ENCODE data around the gene SCN10A.
A peak's percentile ranks its signal among the peaks of the same experiment; 100 is the strongest.

Gene SCN10A

GRCh38 chr3:38828681-38829080, 12.7 kb upstream of the SCN10A start:
- Histone ChIP-seq H3K79me2 (ENCODE audit: control insufficient read depth, insufficient read depth, low read length, unreplicated experiment) (no peaks in the 10 kb centered on the region), H2AFZ (ENCODE audit: low read length, unreplicated experiment) (peak overlapping the region; percentile 74), H3K27me3 (ENCODE audit: insufficient read depth, low read length) (peaks cover 18% of the 10 kb centered on the region), H3K4me1 (ENCODE audit: control insufficient read depth, insufficient read depth, low read length, unreplicated experiment) (peaks cover 17% of the 10 kb centered on the region), H3K4me3 (ENCODE audit: low read depth, low read length) (no peak overlapping the region), H3K36me3 (ENCODE audit: insufficient read depth, low read length) (no peaks in the 10 kb centered on the region), H3K27ac (ENCODE audit: low read depth, low read length) (0 out of 2 replicates have a peak overlapping the region, but pooled peaks have one; percentile 58)

- Histone ChIP-seq H3K36me3 (ENCODE audit: insufficient read depth, low read length) (no peaks in the 10 kb centered on the region), H3K27ac (ENCODE audit: low read depth, low read length) (no peak overlapping the region), H3K4me3 (ENCODE audit: low read depth, low read length) (no peak overlapping the region), H3K4me1 (ENCODE audit: control insufficient read depth, insufficient read depth, low read length, unreplicated experiment) (peaks cover 17% of the 10 kb centered on the region), H3K79me2 (ENCODE audit: control insufficient read depth, insufficient read depth, low read length, unreplicated experiment) (no peaks in the 10 kb centered on the region), H3K27me3 (ENCODE audit: insufficient read depth, low read length) (peaks cover 27% of the 10 kb centered on the region), H2AFZ (ENCODE audit: low read length, unreplicated experiment) (no peak overlapping the region)
Observed at GRCh38 chr3:38827791-38828190, 11.8 kb upstream of the SCN10A start.

- H3K4me1 ChIP-seq (ENCODE audit: control insufficient read depth, insufficient read depth, low read length, unreplicated experiment): peaks cover 17% of the 10 kb centered on the region
- no peak overlapping the region for H3K27ac ChIP-seq (ENCODE audit: low read depth, low read length)
- H3K4me3 ChIP-seq (ENCODE audit: low read depth, low read length): no peak overlapping the region
- peaks cover 45% of the 10 kb centered on the region for H3K27me3 ChIP-seq (ENCODE audit: insufficient read depth, low read length)
- H3K79me2 ChIP-seq (ENCODE audit: control insufficient read depth, insufficient read depth, low read length, unreplicated experiment): no peaks in the 10 kb centered on the region
- H3K36me3 ChIP-seq (ENCODE audit: insufficient read depth, low read length): no peaks in the 10 kb centered on the region
- H2AFZ ChIP-seq (ENCODE audit: low read length, unreplicated experiment): no peak overlapping the region
Observed at GRCh38 chr3:38826001-38826400, 10.0 kb upstream of the SCN10A start.

GRCh38 chr3:38824349-38824748, 8.3 kb upstream of the SCN10A start:
- H3K36me3 ChIP-seq (ENCODE audit: insufficient read depth, low read length): no peaks in the 10 kb centered on the region
- no peak overlapping the region for H2AFZ ChIP-seq (ENCODE audit: low read length, unreplicated experiment)
- H3K79me2 ChIP-seq (ENCODE audit: control insufficient read depth, insufficient read depth, low read length, unreplicated experiment): no peaks in the 10 kb centered on the region
- H3K27me3 ChIP-seq (ENCODE audit: insufficient read depth, low read length): peaks cover 51% of the 10 kb centered on the region
- H3K27ac ChIP-seq (ENCODE audit: low read depth, low read length): no peak overlapping the region
- H3K4me3 ChIP-seq (ENCODE audit: low read depth, low read length): no peak overlapping the region
- peaks cover 11% of the 10 kb centered on the region for H3K4me1 ChIP-seq (ENCODE audit: control insufficient read depth, insufficient read depth, low read length, unreplicated experiment)

GRCh38 chr3:38823722-38824121, 7.7 kb upstream of the SCN10A start:
- peaks cover 53% of the 10 kb centered on the region for H3K27me3 ChIP-seq (ENCODE audit: insufficient read depth, low read length)
- H3K4me1 ChIP-seq (ENCODE audit: control insufficient read depth, insufficient read depth, low read length, unreplicated experiment): peaks cover 4% of the 10 kb centered on the region
- H2AFZ ChIP-seq (ENCODE audit: low read length, unreplicated experiment): no peak overlapping the region
- H3K4me3 ChIP-seq (ENCODE audit: low read depth, low read length): no peak overlapping the region
- H3K27ac ChIP-seq (ENCODE audit: low read depth, low read length): no peak overlapping the region
- H3K36me3 ChIP-seq (ENCODE audit: insufficient read depth, low read length): no peaks in the 10 kb centered on the region
- no peaks in the 10 kb centered on the region for H3K79me2 ChIP-seq (ENCODE audit: control insufficient read depth, insufficient read depth, low read length, unreplicated experiment)

GRCh38 chr3:38823186-38823585, 7.2 kb upstream of the SCN10A start:
- Histone ChIP-seq H3K79me2 (ENCODE audit: control insufficient read depth, insufficient read depth, low read length, unreplicated experiment) (no peaks in the 10 kb centered on the region), H3K4me1 (ENCODE audit: control insufficient read depth, insufficient read depth, low read length, unreplicated experiment) (no peaks in the 10 kb centered on the region), H3K27me3 (ENCODE audit: insufficient read depth, low read length) (peaks cover 58% of the 10 kb centered on the region), H2AFZ (ENCODE audit: low read length, unreplicated experiment) (no peak overlapping the region), H3K27ac (ENCODE audit: low read depth, low read length) (no peak overlapping the region), H3K4me3 (ENCODE audit: low read depth, low read length) (no peak overlapping the region), H3K36me3 (ENCODE audit: insufficient read depth, low read length) (no peaks in the 10 kb centered on the region)

- no peaks in the 10 kb centered on the region for H3K79me2 ChIP-seq (ENCODE audit: control insufficient read depth, insufficient read depth, low read length, unreplicated experiment)
Observed at GRCh38 chr3:38811822-38812221, 4.2 kb downstream of the SCN10A start.

GRCh38 chr3:38805765-38806386, 10.1 kb downstream of the SCN10A start:
- Histone ChIP-seq H3K27me3 (ENCODE audit: insufficient read depth, low read length) (peaks cover 65% of the 10 kb centered on the region), H3K4me1 (ENCODE audit: control insufficient read depth, insufficient read depth, low read length, unreplicated experiment) (no peaks in the 10 kb centered on the region), H3K79me2 (ENCODE audit: control insufficient read depth, insufficient read depth, low read length, unreplicated experiment) (no peaks in the 10 kb centered on the region), H3K4me3 (ENCODE audit: low read depth, low read length) (no peak overlapping the region), H3K27ac (ENCODE audit: low read depth, low read length) (no peak overlapping the region), H3K36me3 (ENCODE audit: insufficient read depth, low read length) (no peaks in the 10 kb centered on the region), H2AFZ (ENCODE audit: low read length, unreplicated experiment) (no peak overlapping the region)

More at GRCh38 chr3:38811822-38812221, 4.2 kb downstream of the SCN10A start:
- peaks cover 79% of the 10 kb centered on the region for H3K27me3 ChIP-seq (ENCODE audit: insufficient read depth, low read length)
- H3K27ac ChIP-seq (ENCODE audit: low read depth, low read length): no peak overlapping the region
- H3K36me3 ChIP-seq (ENCODE audit: insufficient read depth, low read length): no peaks in the 10 kb centered on the region
- no peak overlapping the region for H3K4me3 ChIP-seq (ENCODE audit: low read depth, low read length)
- H3K4me1 ChIP-seq (ENCODE audit: control insufficient read depth, insufficient read depth, low read length, unreplicated experiment): no peaks in the 10 kb centered on the region
- no peak overlapping the region for H2AFZ ChIP-seq (ENCODE audit: low read length, unreplicated experiment)

GRCh38 chr3:38805004-38805403, 11.0 kb downstream of the SCN10A start:
- Histone ChIP-seq H3K4me1 (ENCODE audit: control insufficient read depth, insufficient read depth, low read length, unreplicated experiment) (no peaks in the 10 kb centered on the region), H3K27ac (ENCODE audit: low read depth, low read length) (no peak overlapping the region), H3K36me3 (ENCODE audit: insufficient read depth, low read length) (no peaks in the 10 kb centered on the region), H3K27me3 (ENCODE audit: insufficient read depth, low read length) (peaks cover 65% of the 10 kb centered on the region), H3K4me3 (ENCODE audit: low read depth, low read length) (no peak overlapping the region), H2AFZ (ENCODE audit: low read length, unreplicated experiment) (no peak overlapping the region), H3K79me2 (ENCODE audit: control insufficient read depth, insufficient read depth, low read length, unreplicated experiment) (no peaks in the 10 kb centered on the region)

- H3K4me3 ChIP-seq (ENCODE audit: low read depth, low read length): no peak overlapping the region
- no peak overlapping the region for H3K27ac ChIP-seq (ENCODE audit: low read depth, low read length)
- H2AFZ ChIP-seq (ENCODE audit: low read length, unreplicated experiment): no peak overlapping the region
- H3K36me3 ChIP-seq (ENCODE audit: insufficient read depth, low read length): no peaks in the 10 kb centered on the region
- no peaks in the 10 kb centered on the region for H3K4me1 ChIP-seq (ENCODE audit: control insufficient read depth, insufficient read depth, low read length, unreplicated experiment)
- no peaks in the 10 kb centered on the region for H3K79me2 ChIP-seq (ENCODE audit: control insufficient read depth, insufficient read depth, low read length, unreplicated experiment)
- peaks cover 78% of the 10 kb centered on the region for H3K27me3 ChIP-seq (ENCODE audit: insufficient read depth, low read length)
Observed at GRCh38 chr3:38800511-38800910, 15.5 kb downstream of the SCN10A start.

GRCh38 chr3:38793721-38794120, 22.3 kb downstream of the SCN10A start:
- no peaks in the 10 kb centered on the region for H3K79me2 ChIP-seq (ENCODE audit: control insufficient read depth, insufficient read depth, low read length, unreplicated experiment)
- no peak overlapping the region for H2AFZ ChIP-seq (ENCODE audit: low read length, unreplicated experiment)
- no peak overlapping the region for H3K4me3 ChIP-seq (ENCODE audit: low read depth, low read length)
- no peaks in the 10 kb centered on the region for H3K36me3 ChIP-seq (ENCODE audit: insufficient read depth, low read length)
- no peaks in the 10 kb centered on the region for H3K4me1 ChIP-seq (ENCODE audit: control insufficient read depth, insufficient read depth, low read length, unreplicated experiment)
- H3K27ac ChIP-seq (ENCODE audit: low read depth, low read length): no peak overlapping the region
- H3K27me3 ChIP-seq (ENCODE audit: insufficient read depth, low read length): peaks cover 84% of the 10 kb centered on the region
